ENCODE results near the gene GPX4. TPM values are rescaled to one million over a fixed set of nuclear protein-coding genes. Genes with fewer than 3 reads are reported as not detected.
"Not testable (repeated sequence)": the region's sequence is repeated elsewhere in the genome, so short reads cannot be mapped to it uniquely, and the experiment has no call there.

GPX4 gene
- total RNA-seq, 2 experiments from 2014 or later = 225 to 231 TPM

- no peak for DNase-seq
- H3K9me3 Mint-ChIP-seq = no peaks in the 10 kb centered on the region
- no peaks in the 10 kb centered on the region for H3K27me3 Mint-ChIP-seq
- H3K27ac Mint-ChIP-seq = no peak overlapping the region
- H3K4me3 Mint-ChIP-seq = no peak overlapping the region
- H3K36me3 Mint-ChIP-seq = peaks cover 1% of the 10 kb centered on the region
- no peaks in the 10 kb centered on the region for H3K4me1 Mint-ChIP-seq
Measured at GRCh38 chr19:1111641-1112267, 8.0 kb downstream of the GPX4 start.

GRCh38 chr19:1112268-1113029, 8.7 kb downstream of the GPX4 start:
- no peak overlapping the region for H3K4me3 Mint-ChIP-seq
- no peak overlapping the region for H3K27ac Mint-ChIP-seq
- no peaks in the 10 kb centered on the region for H3K4me1 Mint-ChIP-seq
- no peaks in the 10 kb centered on the region for H3K27me3 Mint-ChIP-seq
- DNase-seq = no peak
- no peaks in the 10 kb centered on the region for H3K9me3 Mint-ChIP-seq
- H3K36me3 Mint-ChIP-seq = peaks cover 1% of the 10 kb centered on the region

GRCh38 chr19:1113030-1113985, 9.5 kb downstream of the GPX4 start:
- DNase-seq = peak; percentile 86
- no peaks in the 10 kb centered on the region for H3K9me3 Mint-ChIP-seq
- H3K4me1 Mint-ChIP-seq = no peaks in the 10 kb centered on the region
- H3K27ac Mint-ChIP-seq = no peak overlapping the region
- peaks cover 1% of the 10 kb centered on the region for H3K36me3 Mint-ChIP-seq
- H3K27me3 Mint-ChIP-seq = no peaks in the 10 kb centered on the region
- no peak overlapping the region for H3K4me3 Mint-ChIP-seq

GRCh38 chr19:1113986-1114483, 10.2 kb downstream of the GPX4 start:
- H3K36me3 Mint-ChIP-seq = no peaks in the 10 kb centered on the region
- no peaks in the 10 kb centered on the region for H3K4me1 Mint-ChIP-seq
- H3K27me3 Mint-ChIP-seq = no peaks in the 10 kb centered on the region
- no peaks in the 10 kb centered on the region for H3K9me3 Mint-ChIP-seq
- DNase-seq = no peak
- no peak overlapping the region for H3K4me3 Mint-ChIP-seq
- no peak overlapping the region for H3K27ac Mint-ChIP-seq

- H3K36me3 Mint-ChIP-seq, H3K4me1 Mint-ChIP-seq, H3K9me3 Mint-ChIP-seq, DNase-seq, H3K27me3 Mint-ChIP-seq, H3K4me3 Mint-ChIP-seq: not testable (repeated sequence)
- peak overlapping the region; percentile 25 for H3K27ac Mint-ChIP-seq
Measured at GRCh38 chr19:1114728-1115127, 10.9 kb downstream of the GPX4 start.

- no peak for DNase-seq
- H3K4me3 Mint-ChIP-seq = no peak overlapping the region
- H3K36me3 Mint-ChIP-seq = peaks cover 4% of the 10 kb centered on the region
- H3K9me3 Mint-ChIP-seq = no peaks in the 10 kb centered on the region
- H3K27ac Mint-ChIP-seq = no peak overlapping the region
- no peaks in the 10 kb centered on the region for H3K4me1 Mint-ChIP-seq
- H3K27me3 Mint-ChIP-seq = no peaks in the 10 kb centered on the region
Measured at GRCh38 chr19:1115646-1116420, 12.0 kb downstream of the GPX4 start.

GRCh38 chr19:1116726-1117581, 13.2 kb downstream of the GPX4 start:
- Mint-ChIP-seq H3K36me3 (peaks cover 11% of the 10 kb centered on the region), H3K27ac (no peak overlapping the region), H3K4me1 (no peaks in the 10 kb centered on the region), H3K27me3 (no peaks in the 10 kb centered on the region), H3K9me3 (no peaks in the 10 kb centered on the region), H3K4me3 (no peak overlapping the region)
- DNase-seq = no peak

GRCh38 chr19:1117654-1118053, 13.9 kb downstream of the GPX4 start:
- H3K9me3 Mint-ChIP-seq = no peaks in the 10 kb centered on the region
- no peaks in the 10 kb centered on the region for H3K4me1 Mint-ChIP-seq
- DNase-seq = no peak
- no peak overlapping the region for H3K27ac Mint-ChIP-seq
- H3K36me3 Mint-ChIP-seq = peaks cover 11% of the 10 kb centered on the region
- no peaks in the 10 kb centered on the region for H3K27me3 Mint-ChIP-seq
- H3K4me3 Mint-ChIP-seq = no peak overlapping the region

GRCh38 chr19:1118999-1119398, 15.2 kb downstream of the GPX4 start:
- no peaks in the 10 kb centered on the region for H3K27me3 Mint-ChIP-seq
- DNase-seq = no peak
- H3K4me1 Mint-ChIP-seq = no peaks in the 10 kb centered on the region
- no peaks in the 10 kb centered on the region for H3K9me3 Mint-ChIP-seq
- no peak overlapping the region for H3K27ac Mint-ChIP-seq
- peaks cover 14% of the 10 kb centered on the region for H3K36me3 Mint-ChIP-seq
- no peak overlapping the region for H3K4me3 Mint-ChIP-seq

- Mint-ChIP-seq H3K27me3 (no peaks in the 10 kb centered on the region), H3K4me3 (no peak overlapping the region), H3K4me1 (no peaks in the 10 kb centered on the region), H3K36me3 (peaks cover 14% of the 10 kb centered on the region), H3K9me3 (no peaks in the 10 kb centered on the region), H3K27ac (no peak overlapping the region)
- DNase-seq = no peak
Measured at GRCh38 chr19:1119475-1120217, 15.9 kb downstream of the GPX4 start.

GRCh38 chr19:1121395-1121794, 17.6 kb downstream of the GPX4 start:
- Mint-ChIP-seq H3K4me3 (no peak overlapping the region), H3K9me3 (no peaks in the 10 kb centered on the region), H3K27me3 (no peaks in the 10 kb centered on the region), H3K27ac (no peak overlapping the region), H3K36me3 (peaks cover 14% of the 10 kb centered on the region), H3K4me1 (no peaks in the 10 kb centered on the region)
- no peak for DNase-seq

GRCh38 chr19:1122021-1122971, 18.5 kb downstream of the GPX4 start:
- H3K4me1 Mint-ChIP-seq = no peaks in the 10 kb centered on the region
- no peaks in the 10 kb centered on the region for H3K27me3 Mint-ChIP-seq
- DNase-seq = no peak
- H3K4me3 Mint-ChIP-seq = no peak overlapping the region
- no peaks in the 10 kb centered on the region for H3K9me3 Mint-ChIP-seq
- no peak overlapping the region for H3K27ac Mint-ChIP-seq
- peaks cover 14% of the 10 kb centered on the region for H3K36me3 Mint-ChIP-seq
